HepG2 (cell line): ENCODE measurements around the gene BAHCC1. TPM values are rescaled to one million over a fixed set of nuclear protein-coding genes. Genes with fewer than 3 reads are reported as not detected.

Source experiments
- ARID4A ChIP-seq: sonication (generic); formaldehyde crosslinking; IDR thresholded peaks from 2 replicates; pipeline ENCODE4 v1.5.0; 2020; ENCODE audit warnings: mild to moderate bottlenecking, missing genetic modification reagents, borderline replicate concordance
- CCDC6 ChIP-seq: sonication (generic); formaldehyde crosslinking; IDR thresholded peaks from 2 replicates; pipeline ENCODE4 v1.8.1; 2022; ENCODE audit warnings: mild to moderate bottlenecking, missing genetic modification reagents, moderate library complexity
- SUZ12 ChIP-seq: fragments of 150-350 bp; IDR thresholded peaks from 2 replicates; pipeline ENCODE4 v1.6.1; 2014; ENCODE audit warnings: low read depth, low read length
- TAF1 ChIP-seq: sonication (generic); formaldehyde crosslinking; IDR thresholded peaks from 2 replicates; pipeline ENCODE4 v1.4.0; 2020; ENCODE audit warnings: missing genetic modification reagents
- ZNF121 ChIP-seq: sonication (generic); formaldehyde crosslinking; IDR thresholded peaks from 2 replicates; pipeline ENCODE4 v1.5.0; 2020; ENCODE audit warnings: mild to moderate bottlenecking, missing genetic modification reagents
- ZNF274 ChIP-seq: sonication (generic); formaldehyde crosslinking; IDR thresholded peaks from 2 replicates; pipeline ENCODE4 v1.5.1; 2020; ENCODE audit warnings: mild to moderate bottlenecking, missing genetic modification reagents
- ZNF766 ChIP-seq: sonication (generic); formaldehyde crosslinking; IDR thresholded peaks from 2 replicates; pipeline ENCODE4 v1.5.0; 2020; ENCODE audit warnings: missing genetic modification reagents, borderline replicate concordance
- ZSCAN21 ChIP-seq: sonication (generic); formaldehyde crosslinking; IDR thresholded peaks from 2 replicates; pipeline ENCODE4 v1.8.0; 2022; ENCODE audit warnings: mild to moderate bottlenecking, missing genetic modification reagents, moderate library complexity, borderline replicate concordance
- polyA plus RNA-seq, 8 experiments: library from polyadenylated mRNA; depleted of rRNA in 3 of 8; stranded (reverse) in 7 of 8; unstranded in 1 of 8; fragments of >200 nt; fragmentation: Illumina TruSeq in 4 of 8; extraction: Trizol in 4 of 8; gene quantifications; 2 replicates each; pipeline versions ENCODE4 v1.2.1 to v1.2.3, GENCODE V29; 2011 to 2016; ENCODE audit warnings: low read depth in 4 of 8, missing spikeins in 1 of 8, mixed read lengths in 1 of 8; ENCODE audit not compliant: insufficient read depth in 1 of 8
- total RNA-seq, 5 experiments: library from RNA; depleted of rRNA; stranded (reverse); fragments of >200 nt; fragmentation: Illumina TruSeq; extraction: Trizol; gene quantifications; 2 replicates each; pipeline ENCODE4 v1.2.3, GENCODE V29; 2016; ENCODE audit warnings: low read depth in 1 of 5
- TF ChIP-seq, protein P1 (sequence below): sonication (generic); formaldehyde crosslinking; IDR thresholded peaks from 2 replicates; pipeline ENCODE4 v1.4.0; 2020; ENCODE audit warnings: missing genetic modification reagents
- TF ChIP-seq, protein P2 (sequence below): sonication (generic); formaldehyde crosslinking; IDR thresholded peaks from 2 replicates; pipeline ENCODE4 v1.5.0; 2020; ENCODE audit warnings: missing genetic modification reagents, mild to moderate bottlenecking, borderline replicate concordance
- TF ChIP-seq, protein P3 (sequence below): sonication (generic); formaldehyde crosslinking; IDR thresholded peaks from 2 replicates; pipeline ENCODE4 v1.4.0; 2020; ENCODE audit warnings: mild to moderate bottlenecking, missing genetic modification reagents
- TF ChIP-seq, protein P4 (sequence below): sonication (generic); formaldehyde crosslinking; IDR thresholded peaks from 2 replicates; pipeline ENCODE4 v1.5.1; 2020; ENCODE audit warnings: mild to moderate bottlenecking, missing genetic modification reagents, moderate library complexity

BAHCC1 gene
- total and polyA plus RNA-seq, 2 of the 13 experiments (the other 11 are each of a cell fraction or from before 2014, with no cell fraction given), result 1.4 to 1.7 TPM

DNA sequence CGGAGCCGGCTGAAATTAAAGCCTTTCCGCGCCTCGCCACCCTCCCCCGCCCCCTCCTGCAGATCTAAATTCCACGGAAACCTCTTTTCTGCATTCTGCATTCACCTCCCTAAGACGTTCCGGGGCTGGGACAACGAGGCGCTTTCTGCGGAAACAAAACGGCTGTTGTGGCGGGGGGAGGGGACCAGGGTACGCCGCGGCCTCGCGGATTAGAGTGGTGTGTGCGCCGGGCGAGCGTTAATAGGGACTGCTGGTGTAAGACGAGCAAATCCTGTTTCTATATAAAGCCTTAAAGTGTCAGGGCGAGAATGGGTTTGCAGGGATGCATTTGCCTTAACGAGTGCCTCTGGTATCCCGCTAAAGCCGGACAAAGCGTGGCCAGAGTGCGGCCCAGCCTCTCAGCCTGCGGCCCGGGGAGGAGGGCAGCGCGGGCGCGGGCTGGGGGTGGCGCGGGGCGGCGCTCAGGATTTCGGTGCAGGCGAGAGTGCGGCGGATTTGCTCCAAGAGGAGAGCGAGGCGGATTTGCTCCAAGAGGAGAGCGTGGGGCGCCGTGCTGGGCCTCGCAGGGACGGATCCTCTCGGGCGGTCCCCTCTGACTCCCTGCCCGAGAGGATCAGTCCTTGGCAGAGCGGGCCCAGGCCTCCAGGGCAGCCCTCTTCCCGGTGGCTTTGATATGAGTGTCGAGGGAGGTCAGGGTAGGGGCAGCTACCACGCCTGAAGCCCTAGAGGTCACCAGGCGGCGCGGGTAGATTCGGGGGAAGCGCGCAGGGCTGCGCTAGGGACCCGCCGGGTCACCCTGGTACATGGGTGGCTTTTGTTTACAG lies 5.1 kb downstream of the BAHCC1 start (continued):
- TF ChIP-seq ARID4A (CRISPR knock-in tag), result peak; percentile 35; the same call in 1 of the 2 replicates
- peak; percentile 51 for TF ChIP-seq TAF1 (CRISPR knock-in tag)
- no peak for TF ChIP-seq SUZ12
- TF ChIP-seq, protein P1, sequence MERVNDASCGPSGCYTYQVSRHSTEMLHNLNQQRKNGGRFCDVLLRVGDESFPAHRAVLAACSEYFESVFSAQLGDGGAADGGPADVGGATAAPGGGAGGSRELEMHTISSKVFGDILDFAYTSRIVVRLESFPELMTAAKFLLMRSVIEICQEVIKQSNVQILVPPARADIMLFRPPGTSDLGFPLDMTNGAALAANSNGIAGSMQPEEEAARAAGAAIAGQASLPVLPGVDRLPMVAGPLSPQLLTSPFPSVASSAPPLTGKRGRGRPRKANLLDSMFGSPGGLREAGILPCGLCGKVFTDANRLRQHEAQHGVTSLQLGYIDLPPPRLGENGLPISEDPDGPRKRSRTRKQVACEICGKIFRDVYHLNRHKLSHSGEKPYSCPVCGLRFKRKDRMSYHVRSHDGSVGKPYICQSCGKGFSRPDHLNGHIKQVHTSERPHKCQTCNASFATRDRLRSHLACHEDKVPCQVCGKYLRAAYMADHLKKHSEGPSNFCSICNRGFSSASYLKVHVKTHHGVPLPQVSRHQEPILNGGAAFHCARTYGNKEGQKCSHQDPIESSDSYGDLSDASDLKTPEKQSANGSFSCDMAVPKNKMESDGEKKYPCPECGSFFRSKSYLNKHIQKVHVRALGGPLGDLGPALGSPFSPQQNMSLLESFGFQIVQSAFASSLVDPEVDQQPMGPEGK (CRISPR knock-in tag), result peak; percentile 29; the same call in 1 of the 2 replicates
- peak; percentile 3; the same call in 1 of the 2 replicates for TF ChIP-seq ZSCAN21 (CRISPR knock-in tag)
- TF ChIP-seq, protein P2, sequence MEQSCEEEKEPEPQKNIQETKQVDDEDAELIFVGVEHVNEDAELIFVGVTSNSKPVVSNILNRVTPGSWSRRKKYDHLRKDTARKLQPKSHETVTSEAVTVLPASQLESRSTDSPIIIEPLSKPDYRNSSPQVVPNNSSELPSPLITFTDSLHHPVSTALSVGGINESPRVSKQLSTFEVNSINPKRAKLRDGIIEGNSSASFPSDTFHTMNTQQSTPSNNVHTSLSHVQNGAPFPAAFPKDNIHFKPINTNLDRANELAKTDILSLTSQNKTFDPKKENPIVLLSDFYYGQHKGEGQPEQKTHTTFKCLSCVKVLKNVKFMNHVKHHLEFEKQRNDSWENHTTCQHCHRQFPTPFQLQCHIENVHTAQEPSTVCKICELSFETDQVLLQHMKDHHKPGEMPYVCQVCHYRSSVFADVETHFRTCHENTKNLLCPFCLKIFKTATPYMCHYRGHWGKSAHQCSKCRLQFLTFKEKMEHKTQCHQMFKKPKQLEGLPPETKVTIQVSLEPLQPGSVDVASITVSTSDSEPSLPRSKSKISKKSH (CRISPR knock-in tag), result peak; percentile 65; the same call in 1 of the 2 replicates
- TF ChIP-seq, protein P3, sequence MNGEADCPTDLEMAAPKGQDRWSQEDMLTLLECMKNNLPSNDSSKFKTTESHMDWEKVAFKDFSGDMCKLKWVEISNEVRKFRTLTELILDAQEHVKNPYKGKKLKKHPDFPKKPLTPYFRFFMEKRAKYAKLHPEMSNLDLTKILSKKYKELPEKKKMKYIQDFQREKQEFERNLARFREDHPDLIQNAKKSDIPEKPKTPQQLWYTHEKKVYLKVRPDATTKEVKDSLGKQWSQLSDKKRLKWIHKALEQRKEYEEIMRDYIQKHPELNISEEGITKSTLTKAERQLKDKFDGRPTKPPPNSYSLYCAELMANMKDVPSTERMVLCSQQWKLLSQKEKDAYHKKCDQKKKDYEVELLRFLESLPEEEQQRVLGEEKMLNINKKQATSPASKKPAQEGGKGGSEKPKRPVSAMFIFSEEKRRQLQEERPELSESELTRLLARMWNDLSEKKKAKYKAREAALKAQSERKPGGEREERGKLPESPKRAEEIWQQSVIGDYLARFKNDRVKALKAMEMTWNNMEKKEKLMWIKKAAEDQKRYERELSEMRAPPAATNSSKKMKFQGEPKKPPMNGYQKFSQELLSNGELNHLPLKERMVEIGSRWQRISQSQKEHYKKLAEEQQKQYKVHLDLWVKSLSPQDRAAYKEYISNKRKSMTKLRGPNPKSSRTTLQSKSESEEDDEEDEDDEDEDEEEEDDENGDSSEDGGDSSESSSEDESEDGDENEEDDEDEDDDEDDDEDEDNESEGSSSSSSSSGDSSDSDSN (CRISPR knock-in tag), result peak; percentile 58
- TF ChIP-seq ZNF121 (CRISPR knock-in tag), result no peak
- TF ChIP-seq ZNF766, result no peak
- TF ChIP-seq, protein P4, sequence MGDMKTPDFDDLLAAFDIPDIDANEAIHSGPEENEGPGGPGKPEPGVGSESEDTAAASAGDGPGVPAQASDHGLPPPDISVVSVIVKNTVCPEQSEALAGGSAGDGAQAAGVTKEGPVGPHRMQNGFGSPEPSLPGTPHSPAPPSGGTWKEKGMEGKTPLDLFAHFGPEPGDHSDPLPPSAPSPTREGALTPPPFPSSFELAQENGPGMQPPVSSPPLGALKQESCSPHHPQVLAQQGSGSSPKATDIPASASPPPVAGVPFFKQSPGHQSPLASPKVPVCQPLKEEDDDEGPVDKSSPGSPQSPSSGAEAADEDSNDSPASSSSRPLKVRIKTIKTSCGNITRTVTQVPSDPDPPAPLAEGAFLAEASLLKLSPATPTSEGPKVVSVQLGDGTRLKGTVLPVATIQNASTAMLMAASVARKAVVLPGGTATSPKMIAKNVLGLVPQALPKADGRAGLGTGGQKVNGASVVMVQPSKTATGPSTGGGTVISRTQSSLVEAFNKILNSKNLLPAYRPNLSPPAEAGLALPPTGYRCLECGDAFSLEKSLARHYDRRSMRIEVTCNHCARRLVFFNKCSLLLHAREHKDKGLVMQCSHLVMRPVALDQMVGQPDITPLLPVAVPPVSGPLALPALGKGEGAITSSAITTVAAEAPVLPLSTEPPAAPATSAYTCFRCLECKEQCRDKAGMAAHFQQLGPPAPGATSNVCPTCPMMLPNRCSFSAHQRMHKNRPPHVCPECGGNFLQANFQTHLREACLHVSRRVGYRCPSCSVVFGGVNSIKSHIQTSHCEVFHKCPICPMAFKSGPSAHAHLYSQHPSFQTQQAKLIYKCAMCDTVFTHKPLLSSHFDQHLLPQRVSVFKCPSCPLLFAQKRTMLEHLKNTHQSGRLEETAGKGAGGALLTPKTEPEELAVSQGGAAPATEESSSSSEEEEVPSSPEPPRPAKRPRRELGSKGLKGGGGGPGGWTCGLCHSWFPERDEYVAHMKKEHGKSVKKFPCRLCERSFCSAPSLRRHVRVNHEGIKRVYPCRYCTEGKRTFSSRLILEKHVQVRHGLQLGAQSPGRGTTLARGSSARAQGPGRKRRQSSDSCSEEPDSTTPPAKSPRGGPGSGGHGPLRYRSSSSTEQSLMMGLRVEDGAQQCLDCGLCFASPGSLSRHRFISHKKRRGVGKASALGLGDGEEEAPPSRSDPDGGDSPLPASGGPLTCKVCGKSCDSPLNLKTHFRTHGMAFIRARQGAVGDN (CRISPR knock-in tag), result peak; percentile 71
- TF ChIP-seq ZNF274 (CRISPR knock-in tag), result 0 out of 2 replicates have a peak, but pooled peaks have one; percentile 28
- TF ChIP-seq CCDC6 (CRISPR knock-in tag), result 0 out of 2 replicates have a peak, but pooled peaks have one; percentile 26
